Transverse colon (tissue), 3 donors: Measurements from ENCODE around the gene POLD4.

Experiments used
- POLR2A ChIP-seq: fragments of 450-650 bp; IDR thresholded peaks from one replicate; pipeline ENCODE4 v1.6.1; 2016; ENCODE audit warnings: antibody characterized with exemption, mild to moderate bottlenecking, moderate library complexity
- TF ChIP-seq, protein P1 (sequence below), 5 experiments: fragments of 200-600 bp in 3 of 5; fragments of 450-650 bp in 2 of 5; sonication (generic) in 3 of 5; IDR thresholded peaks; 1 replicate in 2 of 5; 2 replicates in 3 of 5; pipeline ENCODE4 v1.5.1; 2016 to 2017; ENCODE audit warnings: antibody characterized with exemption in 5 of 5, inconsistent platforms in 3 of 5, mild to moderate bottlenecking in 2 of 5, moderate library complexity in 1 of 5

DNA sequence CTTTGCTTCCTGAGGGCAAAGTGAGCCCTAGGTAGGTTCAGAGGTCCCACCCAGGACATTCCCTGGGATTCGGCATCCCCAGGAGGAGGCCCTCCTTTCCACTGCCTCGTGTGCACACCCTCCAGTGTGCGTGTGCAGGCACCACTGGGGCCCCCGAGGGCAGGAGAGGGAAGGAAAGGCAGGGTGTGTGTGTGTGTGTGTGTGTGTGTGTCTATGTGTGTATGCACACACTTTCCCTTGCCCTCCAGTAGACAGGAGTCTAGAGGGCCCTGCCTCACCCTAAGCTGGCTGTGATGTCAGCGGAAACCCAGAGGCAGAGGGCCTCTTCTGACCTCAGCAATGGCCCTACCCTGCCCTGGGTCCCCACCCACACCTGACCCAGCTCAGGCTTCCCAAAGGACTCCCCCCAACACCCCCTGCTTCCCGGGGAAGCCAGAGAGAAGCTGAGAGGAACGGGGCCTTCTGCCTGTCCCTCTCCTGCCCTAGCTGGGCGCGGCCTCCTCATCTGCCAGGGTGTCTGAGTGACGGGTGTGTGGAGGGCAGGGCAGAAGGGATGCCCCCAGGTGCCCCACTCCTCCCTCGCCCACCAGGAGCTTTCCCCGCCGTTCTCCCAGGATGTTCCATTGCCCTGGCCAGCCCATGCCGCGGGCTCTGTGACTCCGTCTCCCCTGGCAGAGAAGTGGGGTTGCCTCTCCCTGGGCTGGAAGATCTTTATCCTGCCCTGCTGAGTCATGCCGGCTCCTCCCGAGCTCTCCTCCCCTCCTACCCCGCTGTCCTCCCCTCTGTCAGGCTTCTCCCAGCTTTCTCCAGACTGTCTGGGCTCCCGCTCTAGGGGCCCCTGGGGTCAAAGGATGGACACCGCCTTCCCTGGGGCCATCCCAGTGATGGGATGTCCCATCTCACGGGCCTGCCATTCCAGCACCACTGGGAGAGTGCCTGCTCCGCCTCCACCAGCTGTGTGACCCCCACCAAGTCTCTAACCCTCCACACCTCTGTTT is 26.0 kb upstream of the POLD4 start:
- TF ChIP-seq, protein P1, sequence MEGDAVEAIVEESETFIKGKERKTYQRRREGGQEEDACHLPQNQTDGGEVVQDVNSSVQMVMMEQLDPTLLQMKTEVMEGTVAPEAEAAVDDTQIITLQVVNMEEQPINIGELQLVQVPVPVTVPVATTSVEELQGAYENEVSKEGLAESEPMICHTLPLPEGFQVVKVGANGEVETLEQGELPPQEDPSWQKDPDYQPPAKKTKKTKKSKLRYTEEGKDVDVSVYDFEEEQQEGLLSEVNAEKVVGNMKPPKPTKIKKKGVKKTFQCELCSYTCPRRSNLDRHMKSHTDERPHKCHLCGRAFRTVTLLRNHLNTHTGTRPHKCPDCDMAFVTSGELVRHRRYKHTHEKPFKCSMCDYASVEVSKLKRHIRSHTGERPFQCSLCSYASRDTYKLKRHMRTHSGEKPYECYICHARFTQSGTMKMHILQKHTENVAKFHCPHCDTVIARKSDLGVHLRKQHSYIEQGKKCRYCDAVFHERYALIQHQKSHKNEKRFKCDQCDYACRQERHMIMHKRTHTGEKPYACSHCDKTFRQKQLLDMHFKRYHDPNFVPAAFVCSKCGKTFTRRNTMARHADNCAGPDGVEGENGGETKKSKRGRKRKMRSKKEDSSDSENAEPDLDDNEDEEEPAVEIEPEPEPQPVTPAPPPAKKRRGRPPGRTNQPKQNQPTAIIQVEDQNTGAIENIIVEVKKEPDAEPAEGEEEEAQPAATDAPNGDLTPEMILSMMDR (IDR thresholded peaks at IDR 0.05): no peak
- no peak for TF ChIP-seq POLR2A
